IPS-18a (cell line): ENCODE results near the gene POM121L2.

Source experiments
- H3K27ac ChIP-seq: one replicate; pipeline ENCODE4 v1.5.1; 2013; ENCODE audit warnings: low read length
- H3K27me3 ChIP-seq: one replicate; pipeline ENCODE4 v1.6.1; 2013; ENCODE audit warnings: mild to moderate bottlenecking, low read length; ENCODE audit not compliant: control insufficient read depth, insufficient read depth
- H3K36me3 ChIP-seq: one replicate; pipeline ENCODE4 v1.6.1; 2013; ENCODE audit warnings: low read depth, low read length; ENCODE audit not compliant: control insufficient read depth
- H3K4me1 ChIP-seq: one replicate; pipeline ENCODE4 v1.6.1; 2013; ENCODE audit warnings: low read depth, low read length; ENCODE audit not compliant: control insufficient read depth
- H3K4me3 ChIP-seq: one replicate; pipeline ENCODE4 v1.5.1; 2013; ENCODE audit warnings: low read length
- H3K9ac ChIP-seq: one replicate; pipeline ENCODE4 v1.6.1; 2013; ENCODE audit warnings: mild to moderate bottlenecking, low read length, moderate library complexity
- H3K9me3 ChIP-seq: one replicate; pipeline ENCODE4 v1.6.1; 2013; ENCODE audit warnings: low read depth, low read length; ENCODE audit not compliant: control insufficient read depth

POM121L2 gene

DNA sequence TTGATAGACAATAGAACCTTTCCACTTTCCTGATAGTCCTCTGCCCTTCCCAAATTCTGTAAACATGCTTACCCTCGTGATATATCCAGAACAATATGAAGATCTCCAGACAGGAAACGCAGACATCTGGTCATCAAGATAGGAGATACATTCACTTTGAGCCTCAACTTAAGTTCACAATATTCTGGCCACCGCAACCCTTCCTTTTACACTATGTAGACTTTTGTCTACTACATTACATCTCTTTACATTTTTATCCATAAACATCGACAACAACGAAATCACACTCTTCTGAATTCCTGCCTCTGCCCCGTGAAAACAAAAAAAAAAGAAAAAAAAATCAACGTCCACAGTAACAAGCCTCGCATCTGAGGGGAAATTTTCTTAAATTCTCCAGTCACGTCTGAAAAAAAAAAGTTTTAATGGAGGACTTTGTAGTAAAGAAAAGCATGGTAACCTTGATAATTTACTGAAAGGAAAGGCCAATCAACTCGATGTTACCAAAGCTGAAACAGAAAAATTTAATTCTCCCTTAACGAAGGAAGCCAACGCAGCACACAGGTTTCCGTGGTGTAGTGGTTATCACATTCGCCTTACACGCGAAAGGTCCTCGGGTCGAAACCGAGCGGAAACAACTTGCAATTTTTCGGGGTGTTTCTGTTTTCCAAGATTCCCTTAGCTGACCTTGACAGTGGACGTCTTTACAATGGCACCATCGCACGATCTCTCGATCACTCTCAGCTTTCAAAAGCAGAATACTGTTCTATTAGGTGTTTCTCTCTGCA is 21.8 kb downstream of the POM121L2 start:
- Histone ChIP-seq H3K36me3 (no peaks in the 10 kb centered on the region), H3K9me3 (no peaks in the 10 kb centered on the region), H3K4me1 (peaks cover 18% of the 10 kb centered on the region), H3K27me3 (peaks cover 82% of the 10 kb centered on the region), H3K27ac (no peak overlapping the region), H3K9ac (no peak overlapping the region), H3K4me3 (peak overlapping the region; percentile 79)

DNA sequence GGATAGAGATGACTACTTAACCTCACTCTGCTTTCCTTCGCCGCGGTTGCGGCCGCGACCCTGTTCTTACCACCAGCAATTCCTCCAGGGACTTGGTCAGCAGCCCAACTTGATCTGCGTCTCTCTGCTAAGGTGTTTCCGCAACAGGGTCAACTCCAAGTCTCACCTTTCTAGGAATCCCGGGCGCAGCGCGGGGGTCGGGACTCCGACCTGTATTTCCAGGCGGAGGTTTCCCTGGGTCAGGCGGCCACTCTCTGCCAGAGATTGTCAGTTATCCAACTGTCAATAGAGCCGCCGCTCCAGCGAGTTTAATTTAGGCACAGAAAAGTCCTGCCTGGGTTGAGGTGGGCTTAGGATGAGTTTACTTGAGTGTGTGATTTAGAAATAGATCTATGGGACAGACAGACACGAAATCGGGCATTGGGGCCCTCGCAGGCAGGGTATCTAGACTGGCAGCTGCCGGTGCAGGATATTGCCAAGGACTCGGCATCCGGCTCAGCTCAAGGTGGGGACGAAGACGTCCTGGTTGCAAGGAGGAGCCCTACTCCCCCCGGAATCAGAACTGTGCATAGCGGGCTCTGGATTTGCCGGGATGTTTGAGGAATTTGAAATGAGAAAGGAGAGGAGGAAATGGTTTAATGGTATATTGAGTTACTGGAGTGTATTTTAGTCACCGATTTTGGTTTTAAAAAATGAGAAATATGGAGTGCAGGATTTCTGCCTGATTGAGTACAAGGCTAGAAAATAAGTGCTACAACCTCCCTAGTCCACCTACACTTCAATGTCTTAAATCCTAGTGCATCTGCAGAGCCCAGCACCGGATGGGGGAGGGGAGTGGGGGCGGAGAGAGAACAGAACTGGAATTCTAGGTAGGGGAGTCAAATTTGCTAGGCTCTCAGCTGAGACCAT is 23.7 kb downstream of the POM121L2 start:
- Histone ChIP-seq H3K36me3 (no peaks in the 10 kb centered on the region), H3K9ac (no peak overlapping the region), H3K4me1 (peaks cover 18% of the 10 kb centered on the region), H3K9me3 (no peaks in the 10 kb centered on the region), H3K27me3 (peaks cover 71% of the 10 kb centered on the region), H3K4me3 (peak overlapping the region; percentile 68), H3K27ac (no peak overlapping the region)

DNA sequence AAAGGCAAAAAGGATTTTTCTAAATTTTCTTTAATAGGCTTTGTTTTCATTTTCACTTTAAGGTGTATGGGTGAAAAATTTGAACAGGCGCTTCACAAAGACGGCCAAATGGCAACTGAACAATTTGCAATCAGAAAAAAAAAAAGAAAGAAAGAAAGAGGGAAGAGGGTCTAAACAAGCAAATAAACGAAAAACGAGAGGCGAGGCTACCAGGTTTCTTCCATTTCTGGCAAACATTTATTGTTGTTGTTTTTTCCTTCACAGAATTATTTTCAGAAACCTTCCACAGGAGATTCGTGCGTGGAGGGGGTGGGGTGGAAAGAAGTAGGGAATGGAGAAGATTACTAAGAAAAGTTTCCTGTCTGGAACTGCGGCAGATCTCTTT is 24.3 kb downstream of the POM121L2 start:
- H3K36me3 ChIP-seq: no peaks in the 10 kb centered on the region
- no peaks in the 10 kb centered on the region for H3K9me3 ChIP-seq
- peaks cover 18% of the 10 kb centered on the region for H3K4me1 ChIP-seq
- H3K27me3 ChIP-seq: peaks cover 69% of the 10 kb centered on the region
- H3K27ac ChIP-seq: no peak overlapping the region
- H3K9ac ChIP-seq: no peak overlapping the region
- peak overlapping the region; percentile 68 for H3K4me3 ChIP-seq

GRCh38 chr6:27286141-27286540 is 25.9 kb downstream of the POM121L2 start:
- no peaks in the 10 kb centered on the region for H3K9me3 ChIP-seq
- no peak overlapping the region for H3K27ac ChIP-seq
- H3K9ac ChIP-seq: no peak overlapping the region
- H3K4me3 ChIP-seq: no peak overlapping the region
- peaks cover 14% of the 10 kb centered on the region for H3K4me1 ChIP-seq
- peaks cover 58% of the 10 kb centered on the region for H3K27me3 ChIP-seq
- H3K36me3 ChIP-seq: no peaks in the 10 kb centered on the region

- H3K9me3 ChIP-seq: no peaks in the 10 kb centered on the region
- peaks cover 38% of the 10 kb centered on the region for H3K27me3 ChIP-seq
- no peak overlapping the region for H3K9ac ChIP-seq
- no peaks in the 10 kb centered on the region for H3K36me3 ChIP-seq
- no peak overlapping the region for H3K4me3 ChIP-seq
- no peaks in the 10 kb centered on the region for H3K4me1 ChIP-seq
- no peak overlapping the region for H3K27ac ChIP-seq
Observed at GRCh38 chr6:27283279-27283678, 28.8 kb downstream of the POM121L2 start.

- H3K36me3 ChIP-seq: no peaks in the 10 kb centered on the region
- H3K27me3 ChIP-seq: peaks cover 24% of the 10 kb centered on the region
- H3K4me1 ChIP-seq: no peaks in the 10 kb centered on the region
- H3K9ac ChIP-seq: no peak overlapping the region
- H3K4me3 ChIP-seq: peak overlapping the region; percentile 84
- no peaks in the 10 kb centered on the region for H3K9me3 ChIP-seq
- no peak overlapping the region for H3K27ac ChIP-seq
Observed at GRCh38 chr6:27281569-27281968, 30.5 kb downstream of the POM121L2 start.

DNA sequence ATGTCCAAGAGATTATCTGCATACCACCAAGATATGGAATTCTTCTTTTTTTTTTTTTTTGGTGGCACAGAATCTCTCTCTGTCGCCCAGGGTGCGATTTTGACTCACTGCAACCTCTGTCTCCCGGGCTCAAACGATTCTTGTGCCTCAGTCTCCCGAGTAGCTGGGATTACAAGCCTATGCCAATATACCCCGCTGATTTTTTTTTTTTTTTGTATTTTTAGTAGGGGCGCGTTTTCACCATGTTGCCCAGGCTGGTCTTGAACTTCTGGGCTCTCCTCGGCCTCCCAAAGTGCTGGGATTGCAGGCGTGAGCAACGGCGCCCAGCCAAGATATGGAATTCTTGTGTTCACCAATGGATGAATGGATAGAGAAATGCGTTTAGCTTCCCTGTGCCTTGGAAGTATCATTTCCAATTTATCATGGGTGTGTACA is 31.0 kb downstream of the POM121L2 start:
- H3K27me3 ChIP-seq: peaks cover 20% of the 10 kb centered on the region

DNA sequence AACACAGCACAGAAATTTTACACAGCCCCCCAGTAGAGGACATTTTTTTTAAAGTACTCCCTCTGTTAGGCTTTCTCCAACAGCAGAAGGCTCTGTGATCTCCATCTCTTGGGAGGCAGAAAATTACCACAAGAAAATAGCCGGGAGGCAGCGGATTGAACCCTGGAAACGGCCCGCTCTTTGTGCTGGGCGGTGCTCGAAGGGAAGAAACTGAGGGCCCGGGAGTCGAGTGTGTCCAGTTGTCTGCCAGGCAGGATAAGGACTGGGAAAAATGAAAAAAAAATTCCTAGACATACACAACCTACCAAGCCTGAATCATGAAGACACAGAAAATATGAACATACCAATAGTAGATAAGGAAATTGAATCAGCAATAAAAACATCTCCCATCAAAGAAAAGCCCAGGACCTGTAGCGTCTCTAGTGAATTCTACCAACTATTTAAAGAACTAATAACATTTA is 31.5 kb downstream of the POM121L2 start:
- H3K4me1 ChIP-seq: no peaks in the 10 kb centered on the region
- H3K4me3 ChIP-seq: peak overlapping the region; percentile 84
- H3K9ac ChIP-seq: peak overlapping the region; percentile 49
- H3K27me3 ChIP-seq: peaks cover 20% of the 10 kb centered on the region
- no peaks in the 10 kb centered on the region for H3K36me3 ChIP-seq
- H3K9me3 ChIP-seq: no peaks in the 10 kb centered on the region
- no peak overlapping the region for H3K27ac ChIP-seq

More for the DNA sequence above, 31.0 kb downstream of the POM121L2 start:
- Histone ChIP-seq H3K9ac (peak overlapping the region; percentile 49), H3K27ac (no peak overlapping the region), H3K4me1 (no peaks in the 10 kb centered on the region), H3K36me3 (no peaks in the 10 kb centered on the region), H3K4me3 (peak overlapping the region; percentile 84), H3K9me3 (no peaks in the 10 kb centered on the region)

- Histone ChIP-seq H3K27ac (no peak overlapping the region), H3K36me3 (no peaks in the 10 kb centered on the region), H3K4me1 (no peaks in the 10 kb centered on the region), H3K9ac (peak overlapping the region; percentile 55), H3K9me3 (no peaks in the 10 kb centered on the region), H3K4me3 (peak overlapping the region; percentile 84), H3K27me3 (peaks cover 20% of the 10 kb centered on the region)
Observed at GRCh38 chr6:27280064-27280539, 32.0 kb downstream of the POM121L2 start.

GRCh38 chr6:27279513-27280063 is 32.5 kb downstream of the POM121L2 start:
- no peak overlapping the region for H3K27ac ChIP-seq

More at GRCh38 chr6:27279513-27280063, 32.5 kb downstream of the POM121L2 start:
- peak overlapping the region; percentile 55 for H3K9ac ChIP-seq
- no peaks in the 10 kb centered on the region for H3K9me3 ChIP-seq
- H3K36me3 ChIP-seq: no peaks in the 10 kb centered on the region
- H3K27me3 ChIP-seq: peaks cover 20% of the 10 kb centered on the region
- peak overlapping the region; percentile 84 for H3K4me3 ChIP-seq
- no peaks in the 10 kb centered on the region for H3K4me1 ChIP-seq
